Mesenteric fat pad (tissue), 1 donor: ENCODE measurements around the gene HDAC4. TPM values are rescaled to one million over a fixed set of nuclear protein-coding genes. Genes with fewer than 3 reads are reported as not detected.
A peak's percentile ranks its signal among the peaks of the same experiment; 100 is the strongest.

Source experiments
- DNase-seq: peaks from one replicate; pipeline ENCODE4 v3.0.0-alpha.2; 2020; ENCODE audit warnings: low spot score
- total RNA-seq: library from RNA; stranded (reverse); fragmentation: NEBNext Ultra II Directional; extraction: Animal tissue kit (Norgen Biotek cat#: 25700); gene quantifications from one replicate; pipeline ENCODE4 v1.2.1, GENCODE V29; 2021
- donor health status: DM: yes; HTN: yes; CAD: no.

HDAC4 gene
- total RNA-seq, 1 donor from 2014 or later = 44.9 TPM

DNA sequence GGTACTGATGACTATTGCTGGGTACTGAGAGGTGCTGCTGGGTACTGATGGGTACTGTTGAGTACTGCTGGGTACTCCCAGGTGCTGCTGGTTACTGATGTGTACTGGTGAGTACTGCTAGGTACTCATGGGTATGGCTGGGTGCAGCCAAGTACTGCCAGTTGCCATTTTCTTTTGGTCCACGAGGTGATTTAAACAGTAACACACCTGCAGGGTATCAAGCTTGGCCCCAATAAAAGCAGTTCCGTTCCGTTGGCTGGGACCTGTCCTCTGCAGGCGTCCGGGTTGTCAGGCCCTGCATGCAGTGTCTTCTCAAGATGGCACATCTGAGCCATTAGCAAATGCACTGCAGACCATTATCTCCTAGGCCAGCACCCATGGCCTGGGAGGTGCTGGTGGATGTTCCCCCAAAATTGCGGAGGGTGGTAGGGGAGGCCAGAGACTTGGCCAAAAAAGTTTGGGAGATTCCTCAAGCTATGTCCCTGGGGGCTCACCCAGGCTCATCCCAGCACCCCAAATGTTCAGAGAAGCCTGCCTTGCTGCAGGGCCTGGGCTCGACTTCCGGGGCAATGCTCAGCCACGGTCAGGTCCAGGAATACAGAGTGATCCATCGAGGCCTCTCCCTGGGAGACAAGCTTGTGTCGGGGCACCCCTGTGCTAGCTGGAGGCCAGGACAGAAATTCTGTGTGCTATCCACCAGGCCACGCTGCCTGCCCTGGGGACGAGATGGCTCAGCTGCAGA is 387.7 kb downstream of the HDAC4 start:
- peak; percentile 64 for DNase-seq

DNA sequence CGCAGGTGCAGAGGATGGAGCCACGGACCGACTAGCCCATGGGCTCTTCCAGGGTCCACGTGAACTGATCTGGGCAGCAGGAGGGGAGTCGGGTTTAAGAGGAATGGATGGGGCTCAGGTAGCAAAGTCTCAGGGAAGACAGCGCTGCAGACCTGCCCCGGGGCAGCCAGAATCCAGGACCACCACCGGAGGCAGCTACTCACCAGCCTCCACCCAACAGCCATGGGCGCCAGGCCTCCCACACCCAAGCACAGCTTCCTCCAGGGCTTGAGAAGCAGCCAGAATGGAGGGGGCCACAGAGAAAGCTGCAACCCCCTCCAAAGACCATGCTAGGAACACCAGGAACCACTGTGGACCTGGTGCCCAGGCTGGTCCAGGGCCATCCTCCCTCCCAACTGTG is 388.6 kb downstream of the HDAC4 start:
- DNase-seq = peak; percentile 82

DNA sequence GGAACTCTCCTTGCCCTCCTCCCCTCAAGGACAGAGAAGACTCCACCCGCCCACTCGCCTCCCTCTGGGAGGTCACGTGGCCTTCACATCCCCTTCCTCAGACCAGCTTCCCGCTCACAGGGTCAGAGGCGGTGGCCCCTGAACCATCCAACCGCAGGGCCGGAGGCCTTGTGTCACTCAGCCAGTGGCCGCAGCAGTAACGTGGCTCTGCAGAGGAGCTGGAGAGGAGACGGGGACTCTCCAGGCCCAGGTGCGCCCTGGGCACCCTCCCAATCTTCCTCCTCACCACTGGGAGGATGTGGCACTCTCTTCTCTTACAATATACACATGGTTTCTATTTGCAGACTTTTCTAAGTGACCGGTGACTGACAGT is 391.2 kb downstream of the HDAC4 start:
- peak; percentile 86 for DNase-seq

DNA sequence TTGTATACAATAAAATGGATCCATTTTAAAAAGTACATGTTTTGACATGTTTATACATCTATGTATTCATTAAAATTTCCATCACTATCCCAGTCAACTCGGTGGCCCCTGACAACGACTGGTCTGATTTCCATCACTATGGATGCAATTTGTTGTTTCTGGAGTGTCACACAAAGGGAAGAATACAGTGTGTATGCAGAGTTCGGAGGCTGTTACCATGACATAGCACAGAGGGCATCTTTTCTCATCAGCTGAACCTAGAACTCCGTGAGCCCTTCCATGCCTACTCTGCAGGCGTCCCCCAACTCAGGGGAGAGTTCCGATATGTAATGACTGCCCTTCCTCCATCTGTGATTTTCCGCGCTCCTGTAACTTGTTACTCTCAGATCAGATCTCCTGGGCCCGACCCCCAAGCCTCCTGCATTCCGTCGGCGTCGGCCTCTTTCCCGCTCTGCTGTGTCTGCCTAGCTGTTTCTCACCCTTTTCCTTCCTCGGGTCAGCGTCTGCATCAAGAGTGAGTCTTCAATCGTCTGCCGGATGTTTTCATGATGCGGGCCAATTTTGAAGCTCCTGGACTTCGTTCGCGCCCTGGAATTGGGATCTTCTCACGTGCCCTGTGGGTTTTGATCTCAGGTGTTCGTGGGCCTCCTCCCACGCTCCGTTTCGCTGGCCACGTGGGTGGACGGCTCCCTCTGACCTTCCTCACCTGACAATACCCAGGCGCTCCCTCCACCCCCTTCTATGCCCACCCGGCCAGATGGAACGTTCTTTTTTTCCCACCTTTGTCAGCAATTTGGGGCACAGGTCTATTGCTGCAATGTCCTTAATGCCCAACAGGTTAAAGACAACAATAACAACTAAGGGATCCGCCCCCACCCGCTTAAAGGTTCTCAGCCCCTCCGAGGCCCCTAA is 391.9 kb downstream of the HDAC4 start:
- DNase-seq = peak; percentile 84

DNA sequence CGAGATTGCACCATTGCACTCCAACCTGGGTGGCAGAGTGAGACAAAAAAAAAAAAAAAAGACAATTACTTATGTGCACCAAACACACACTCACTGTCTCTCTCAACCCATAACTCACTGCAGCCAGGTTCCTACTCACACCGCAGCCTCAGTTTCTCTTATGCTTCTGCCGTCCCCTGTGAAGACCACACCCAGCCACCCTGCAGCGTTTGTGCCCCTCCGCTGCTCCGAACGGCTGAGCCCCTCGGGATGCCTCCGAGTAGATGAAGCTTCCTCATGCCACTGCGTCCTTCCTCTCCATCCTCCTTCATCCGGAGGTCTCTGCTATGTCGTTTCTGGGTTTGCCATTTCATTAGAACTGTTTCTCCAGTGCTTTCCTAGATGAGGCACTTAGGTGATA is 392.8 kb downstream of the HDAC4 start:
- DNase-seq = peak; percentile 55

DNA sequence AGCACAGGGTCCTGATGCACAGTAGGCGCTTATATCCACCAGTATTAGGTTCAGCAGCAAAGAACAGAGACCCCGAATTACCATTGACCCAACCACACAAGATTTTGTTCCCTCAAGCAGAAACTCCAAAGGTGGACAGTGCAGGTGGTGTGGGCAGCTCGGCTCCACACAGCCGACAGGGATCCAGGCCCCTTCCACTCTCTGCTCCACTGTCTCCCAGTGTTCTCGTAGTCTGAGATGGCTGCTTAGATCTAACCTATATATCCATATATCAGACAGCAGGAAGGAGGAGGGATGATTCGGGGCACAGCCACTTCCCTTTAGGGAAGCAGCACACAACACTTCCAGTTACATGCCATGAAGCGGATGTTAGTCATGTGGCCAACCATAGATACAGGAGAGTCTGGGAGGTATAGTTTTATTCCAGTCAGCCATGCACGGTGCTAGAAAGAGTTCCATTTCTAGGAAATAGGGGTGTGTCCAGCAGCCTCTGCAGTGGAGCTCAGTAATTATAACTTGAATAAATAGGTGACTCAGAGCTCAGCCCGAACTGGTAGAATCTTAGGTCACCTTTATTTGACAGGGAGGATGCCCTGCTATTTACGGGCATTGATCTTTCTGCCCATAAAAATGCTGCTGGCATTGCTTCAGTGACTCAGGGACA is 394.1 kb downstream of the HDAC4 start:
- DNase-seq = no peak

DNA sequence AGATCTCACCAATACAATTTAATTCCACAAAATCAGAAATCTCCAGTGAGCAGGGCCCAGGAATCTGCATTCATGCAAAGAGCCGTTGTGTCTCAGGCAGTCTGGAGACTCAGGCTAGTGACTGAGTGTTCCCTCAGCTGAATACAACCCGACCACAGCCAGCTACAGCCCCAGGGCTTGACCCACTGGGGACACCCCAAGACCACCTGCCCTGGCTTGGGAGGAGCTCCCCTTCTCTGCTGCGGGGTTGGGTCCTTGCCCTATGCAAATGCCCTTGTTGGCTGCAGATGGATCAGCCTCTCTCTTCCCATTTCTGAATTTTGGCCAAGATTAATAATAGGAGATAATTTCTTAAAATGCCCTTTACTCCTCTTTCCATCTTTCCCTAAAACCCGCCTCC is 395.2 kb downstream of the HDAC4 start:
- DNase-seq = no peak

DNA sequence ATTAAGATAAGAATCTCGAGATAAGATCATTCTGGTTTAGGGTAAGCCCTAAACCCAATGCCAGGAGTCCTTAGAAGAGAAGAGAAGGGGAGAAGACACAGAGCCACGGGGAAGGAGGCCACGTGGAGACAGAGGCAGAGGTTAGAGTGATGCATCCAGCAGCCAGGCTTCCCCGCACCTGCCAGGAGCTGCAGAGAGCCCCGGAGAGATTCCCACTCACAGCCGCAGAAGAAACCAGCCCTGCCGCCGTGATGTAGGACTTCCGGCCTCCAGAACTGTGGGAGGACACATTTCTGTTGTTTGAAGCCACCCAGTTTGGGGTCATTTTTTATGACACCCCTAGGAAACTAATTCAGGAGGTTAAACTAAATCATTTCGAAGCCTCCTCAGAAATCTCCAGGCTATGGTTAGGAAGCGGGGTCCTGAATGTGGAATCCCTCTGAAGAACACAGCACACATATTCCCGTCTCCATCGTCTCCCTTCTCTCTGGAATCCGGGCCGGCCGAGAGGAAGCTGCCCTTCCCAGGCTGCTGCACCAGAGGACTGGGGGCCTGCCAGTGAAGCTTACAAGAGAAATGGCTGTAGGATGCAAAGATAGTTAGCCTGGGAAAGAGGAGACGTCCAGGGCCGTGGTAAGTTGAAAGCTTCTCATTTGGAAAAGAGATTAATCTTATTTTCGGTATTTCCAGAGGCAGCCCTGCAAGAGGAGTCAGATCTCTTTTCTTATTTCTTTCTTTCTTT is 396.4 kb downstream of the HDAC4 start:
- no peak for DNase-seq

DNA sequence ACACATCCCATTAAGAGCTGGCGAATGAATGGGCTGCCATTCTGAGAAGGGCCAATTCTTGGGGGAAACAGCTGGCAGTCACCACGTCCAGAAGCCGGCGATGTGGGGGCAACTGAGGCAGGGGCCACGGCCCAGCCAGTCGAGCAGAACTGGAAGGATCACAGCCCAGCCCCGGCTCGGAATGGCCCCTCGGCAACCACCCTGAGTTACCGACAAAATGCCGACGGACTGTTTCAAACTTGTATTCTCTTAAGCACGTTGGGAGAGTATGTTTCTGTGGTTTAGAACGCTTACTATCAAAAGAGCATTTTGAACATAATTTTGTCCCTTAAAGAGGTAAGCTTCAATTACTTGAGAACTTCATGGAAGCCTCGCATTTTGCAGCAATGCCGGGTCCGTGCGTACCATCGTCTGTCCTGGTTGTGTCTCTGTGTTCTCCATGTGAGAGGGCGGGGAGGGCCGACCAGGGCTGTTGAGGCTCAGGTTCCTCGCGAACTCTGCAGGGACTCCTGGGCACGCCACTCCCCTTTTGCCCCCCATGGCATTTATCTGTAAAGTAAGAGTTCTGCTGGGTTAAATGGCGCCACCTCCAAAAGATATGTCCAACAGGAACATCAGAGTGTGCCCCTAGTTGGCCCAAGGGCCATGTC is 397.1 kb downstream of the HDAC4 start:
- no peak for DNase-seq

DNA sequence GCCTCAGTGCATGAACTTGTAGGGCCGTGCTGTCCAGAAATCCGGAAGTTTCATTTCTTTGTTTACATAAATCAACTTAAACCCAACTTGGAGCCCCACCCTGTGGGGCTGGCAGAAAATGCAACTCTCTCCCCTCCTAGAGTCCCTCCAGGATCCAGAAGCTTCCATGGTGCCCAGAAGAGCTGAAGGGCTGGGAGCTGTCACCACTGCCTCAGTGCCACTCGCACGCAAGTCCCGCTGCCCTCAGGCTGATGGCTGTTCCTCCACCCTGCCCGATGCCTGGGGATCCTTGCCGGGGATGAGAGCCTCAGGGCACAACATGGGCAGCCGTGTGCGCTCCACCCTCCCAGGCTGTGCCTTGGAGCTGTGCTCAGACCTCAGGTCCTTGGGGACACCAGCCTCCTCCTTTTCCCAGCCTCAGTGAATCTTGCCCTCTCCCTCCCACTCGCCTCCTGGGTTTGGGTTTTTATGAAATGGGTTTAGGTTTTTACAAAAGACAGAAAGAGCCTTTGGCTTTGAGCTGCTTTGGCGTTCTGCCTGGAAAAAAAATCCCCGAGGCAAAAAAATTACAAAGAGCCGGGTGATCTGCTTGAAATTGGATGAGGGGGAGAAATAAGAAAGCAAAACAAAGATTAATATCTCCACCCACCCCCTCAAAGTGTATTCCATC is 397.7 kb downstream of the HDAC4 start:
- DNase-seq = peak; percentile 82

DNA sequence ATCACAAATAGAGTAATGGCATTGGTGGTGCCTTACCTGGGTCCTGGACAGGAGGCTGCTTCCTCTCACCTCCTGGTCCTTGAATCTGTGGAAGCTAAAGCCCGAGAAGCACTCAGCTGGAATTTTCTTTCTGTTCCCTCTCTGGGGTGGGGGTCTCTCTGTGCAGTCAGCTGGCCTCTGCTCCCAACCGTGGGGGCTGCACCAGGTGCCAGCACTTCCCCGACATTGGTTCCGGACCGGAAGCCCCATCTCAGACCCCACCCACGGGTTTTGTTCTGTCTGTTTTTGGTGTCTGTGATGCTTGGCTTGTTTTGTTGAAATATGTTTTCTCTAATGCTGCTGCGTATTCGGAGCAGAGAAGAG is 398.2 kb downstream of the HDAC4 start:
- no peak for DNase-seq

DNA sequence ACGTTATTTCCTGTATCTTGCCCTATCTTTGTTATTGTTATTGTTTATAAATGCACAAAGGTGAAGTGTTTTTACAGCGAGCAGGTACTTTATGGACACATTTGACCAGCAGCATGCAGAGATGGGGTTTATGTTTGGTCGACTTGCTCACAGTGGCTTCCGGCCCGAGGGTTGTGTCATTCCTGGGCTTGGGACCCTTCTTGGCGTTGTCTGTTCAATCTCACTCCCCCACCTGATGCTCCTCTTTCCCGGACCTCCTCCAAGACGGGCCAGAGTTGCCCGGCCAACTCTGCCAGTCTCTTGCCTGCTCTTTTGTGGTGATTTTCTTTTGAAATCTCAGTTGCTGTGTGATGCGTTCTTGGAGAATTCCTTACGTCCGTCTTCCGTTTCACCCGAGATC is 399.0 kb downstream of the HDAC4 start:
- no peak for DNase-seq

DNA sequence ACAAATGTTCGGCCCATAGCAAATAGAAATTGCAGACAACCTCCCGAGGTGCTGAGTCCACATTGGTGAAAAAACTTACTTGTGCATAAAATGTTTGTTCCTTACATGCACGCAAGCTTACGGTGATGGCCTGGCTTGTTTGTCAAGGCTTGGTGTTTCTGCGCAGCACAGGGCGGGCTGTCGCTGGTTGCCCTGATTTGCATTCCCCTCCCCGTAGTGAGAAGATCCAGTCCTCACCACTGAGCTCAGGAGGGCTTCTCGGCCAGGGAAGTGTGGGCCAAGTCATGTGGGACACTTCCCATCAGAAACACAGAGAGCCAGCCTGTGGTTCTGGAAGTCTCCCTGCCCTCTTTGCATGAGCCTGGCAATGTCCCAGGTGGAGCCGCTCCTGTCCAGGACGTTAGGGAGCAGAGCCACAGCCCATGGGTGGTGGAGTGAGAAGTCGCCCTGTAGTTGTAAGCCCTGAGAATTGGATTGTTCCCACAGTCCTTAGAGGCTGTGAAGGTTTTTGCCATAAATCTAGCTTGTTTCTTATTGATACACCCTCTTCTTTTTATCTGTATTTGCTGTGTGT is 400.2 kb downstream of the HDAC4 start:
- DNase-seq = no peak

DNA sequence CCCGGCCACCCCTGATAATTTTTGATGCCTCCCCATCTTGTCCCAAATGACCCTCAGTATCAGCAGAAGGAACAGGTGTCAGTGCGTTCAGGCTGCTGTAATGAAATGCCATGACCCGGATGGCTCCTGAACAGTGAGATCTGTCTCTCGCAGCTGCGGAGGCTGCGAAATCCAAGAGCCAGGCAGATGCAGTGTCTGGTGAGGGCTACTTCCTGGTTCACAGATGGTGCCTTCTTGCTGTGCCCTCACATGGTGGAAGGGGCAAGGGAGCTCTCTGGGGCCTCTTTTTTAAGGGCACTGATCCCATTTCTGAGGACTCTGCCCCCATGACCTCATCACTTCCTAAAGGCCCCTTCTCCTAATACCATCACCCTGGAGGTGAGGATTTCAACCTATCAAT is 400.7 kb downstream of the HDAC4 start:
- no peak for DNase-seq

DNA sequence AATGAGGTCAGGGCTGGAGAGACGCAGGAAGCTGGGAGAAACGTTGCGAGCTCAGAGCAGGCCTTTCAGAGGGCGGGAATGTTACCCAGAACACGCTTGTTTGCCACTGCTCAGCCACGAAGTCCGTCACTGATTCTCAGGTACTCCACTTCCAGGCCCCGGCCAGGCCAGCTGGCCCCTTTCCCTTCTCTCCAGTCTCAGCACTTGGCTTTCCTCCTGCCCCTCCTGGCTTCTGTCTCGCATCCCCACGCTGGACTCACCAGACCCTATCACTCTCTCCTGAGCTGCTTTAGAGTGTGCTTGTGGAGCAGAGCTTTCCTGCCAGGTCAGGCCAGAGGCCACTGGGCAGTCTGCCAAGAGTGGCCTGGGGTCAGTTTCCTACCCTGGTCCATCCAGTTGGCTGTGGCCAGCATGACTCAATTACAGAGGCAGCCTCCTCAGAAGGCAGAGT is 401.5 kb downstream of the HDAC4 start:
- peak; percentile 89 for DNase-seq

DNA sequence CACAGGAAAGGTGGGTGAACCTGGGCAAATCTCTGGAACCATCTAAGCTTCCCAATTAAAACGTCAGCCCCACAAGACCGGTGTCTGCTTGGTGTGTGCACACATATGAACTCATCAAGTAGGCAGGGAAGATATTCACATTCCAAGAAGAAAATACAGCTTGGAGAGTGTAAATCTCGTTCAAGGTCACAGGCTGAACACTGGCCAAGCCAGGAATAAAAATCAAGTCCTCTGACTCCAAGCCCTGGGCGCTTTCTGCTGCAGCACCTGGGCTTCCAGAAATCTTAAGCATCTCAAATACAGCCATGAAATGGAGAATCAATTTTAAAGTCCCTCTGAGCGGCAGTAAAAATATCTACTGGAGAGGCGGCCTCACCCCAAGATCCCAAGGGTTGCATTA is 402.0 kb downstream of the HDAC4 start:
- DNase-seq = no peak
